HepG2 (cell line): ENCODE data around the gene HDHD3. TPM values are rescaled to one million over a fixed set of nuclear protein-coding genes. Genes with fewer than 3 reads are reported as not detected.

ENCODE experiments used
- EEA1 ChIP-seq: sonication (generic); formaldehyde crosslinking; IDR thresholded peaks from 2 replicates; pipeline ENCODE4 v1.5.1; 2020; ENCODE audit warnings: mild to moderate bottlenecking, missing genetic modification reagents, borderline replicate concordance
- NCOA2 ChIP-seq: sonication (generic); formaldehyde crosslinking; IDR thresholded peaks from 2 replicates; pipeline ENCODE4 v1.8.0; 2022; ENCODE audit warnings: inconsistent platforms
- NRL ChIP-seq: sonication (generic); formaldehyde crosslinking; IDR thresholded peaks from 2 replicates; pipeline ENCODE4 v1.5.0; 2020; ENCODE audit warnings: missing genetic modification reagents, mild to moderate bottlenecking, moderate library complexity, borderline replicate concordance
- ZNF331 ChIP-seq: sonication (generic); formaldehyde crosslinking; IDR thresholded peaks from 2 replicates; pipeline ENCODE4 v1.4.0; 2020; ENCODE audit warnings: missing genetic modification reagents
- ZNF414 ChIP-seq: sonication (generic); formaldehyde crosslinking; IDR thresholded peaks from 2 replicates; pipeline ENCODE4 v1.5.0; 2020; ENCODE audit warnings: missing genetic modification reagents
- polyA plus RNA-seq, 8 experiments: library from polyadenylated mRNA; depleted of rRNA in 3 of 8; stranded (reverse) in 7 of 8; unstranded in 1 of 8; fragments of >200 nt; fragmentation: Illumina TruSeq in 4 of 8; extraction: Trizol in 4 of 8; gene quantifications; 2 replicates each; pipeline versions ENCODE4 v1.2.1 to v1.2.3, GENCODE V29; 2011 to 2016; ENCODE audit warnings: low read depth in 4 of 8, missing spikeins in 1 of 8, mixed read lengths in 1 of 8; ENCODE audit not compliant: insufficient read depth in 1 of 8
- total RNA-seq, 5 experiments: library from RNA; depleted of rRNA; stranded (reverse); fragments of >200 nt; fragmentation: Illumina TruSeq; extraction: Trizol; gene quantifications; 2 replicates each; pipeline ENCODE4 v1.2.3, GENCODE V29; 2016; ENCODE audit warnings: low read depth in 1 of 5
- TF ChIP-seq, protein P1 (sequence below): sonication (generic); formaldehyde crosslinking; IDR thresholded peaks from 2 replicates; pipeline ENCODE4 v1.4.0; 2020; ENCODE audit warnings: mild to moderate bottlenecking, missing genetic modification reagents
- TF ChIP-seq, protein P2 (sequence below), 2 experiments: sonication (generic) in 1 of 2; formaldehyde crosslinking in 1 of 2; IDR thresholded peaks; 2 replicates each; pipeline versions ENCODE4 v1.6.1 to v1.9.0; 2014 to 2022; ENCODE audit warnings: antibody characterized with exemption in 1 of 2, borderline replicate concordance in 1 of 2, inconsistent platforms in 1 of 2, low read depth in 1 of 2, missing genetic modification reagents in 1 of 2
- TF ChIP-seq, protein P3 (sequence below): sonication (generic); formaldehyde crosslinking; IDR thresholded peaks from 2 replicates; pipeline ENCODE4 v1.4.0; 2020; ENCODE audit warnings: missing genetic modification reagents, borderline replicate concordance
- TF ChIP-seq, protein P4 (sequence below): sonication (generic); formaldehyde crosslinking; IDR thresholded peaks from 2 replicates; pipeline ENCODE4 v1.8.0; 2022; ENCODE audit warnings: missing genetic modification reagents, low read depth, mild to moderate bottlenecking, borderline replicate concordance

The HDHD3 gene
- total and polyA plus RNA-seq, 2 of the 13 experiments (the other 11 are each of a cell fraction or from before 2014, with no cell fraction given) = 23.1 to 38.5 TPM

- TF ChIP-seq, protein P1, sequence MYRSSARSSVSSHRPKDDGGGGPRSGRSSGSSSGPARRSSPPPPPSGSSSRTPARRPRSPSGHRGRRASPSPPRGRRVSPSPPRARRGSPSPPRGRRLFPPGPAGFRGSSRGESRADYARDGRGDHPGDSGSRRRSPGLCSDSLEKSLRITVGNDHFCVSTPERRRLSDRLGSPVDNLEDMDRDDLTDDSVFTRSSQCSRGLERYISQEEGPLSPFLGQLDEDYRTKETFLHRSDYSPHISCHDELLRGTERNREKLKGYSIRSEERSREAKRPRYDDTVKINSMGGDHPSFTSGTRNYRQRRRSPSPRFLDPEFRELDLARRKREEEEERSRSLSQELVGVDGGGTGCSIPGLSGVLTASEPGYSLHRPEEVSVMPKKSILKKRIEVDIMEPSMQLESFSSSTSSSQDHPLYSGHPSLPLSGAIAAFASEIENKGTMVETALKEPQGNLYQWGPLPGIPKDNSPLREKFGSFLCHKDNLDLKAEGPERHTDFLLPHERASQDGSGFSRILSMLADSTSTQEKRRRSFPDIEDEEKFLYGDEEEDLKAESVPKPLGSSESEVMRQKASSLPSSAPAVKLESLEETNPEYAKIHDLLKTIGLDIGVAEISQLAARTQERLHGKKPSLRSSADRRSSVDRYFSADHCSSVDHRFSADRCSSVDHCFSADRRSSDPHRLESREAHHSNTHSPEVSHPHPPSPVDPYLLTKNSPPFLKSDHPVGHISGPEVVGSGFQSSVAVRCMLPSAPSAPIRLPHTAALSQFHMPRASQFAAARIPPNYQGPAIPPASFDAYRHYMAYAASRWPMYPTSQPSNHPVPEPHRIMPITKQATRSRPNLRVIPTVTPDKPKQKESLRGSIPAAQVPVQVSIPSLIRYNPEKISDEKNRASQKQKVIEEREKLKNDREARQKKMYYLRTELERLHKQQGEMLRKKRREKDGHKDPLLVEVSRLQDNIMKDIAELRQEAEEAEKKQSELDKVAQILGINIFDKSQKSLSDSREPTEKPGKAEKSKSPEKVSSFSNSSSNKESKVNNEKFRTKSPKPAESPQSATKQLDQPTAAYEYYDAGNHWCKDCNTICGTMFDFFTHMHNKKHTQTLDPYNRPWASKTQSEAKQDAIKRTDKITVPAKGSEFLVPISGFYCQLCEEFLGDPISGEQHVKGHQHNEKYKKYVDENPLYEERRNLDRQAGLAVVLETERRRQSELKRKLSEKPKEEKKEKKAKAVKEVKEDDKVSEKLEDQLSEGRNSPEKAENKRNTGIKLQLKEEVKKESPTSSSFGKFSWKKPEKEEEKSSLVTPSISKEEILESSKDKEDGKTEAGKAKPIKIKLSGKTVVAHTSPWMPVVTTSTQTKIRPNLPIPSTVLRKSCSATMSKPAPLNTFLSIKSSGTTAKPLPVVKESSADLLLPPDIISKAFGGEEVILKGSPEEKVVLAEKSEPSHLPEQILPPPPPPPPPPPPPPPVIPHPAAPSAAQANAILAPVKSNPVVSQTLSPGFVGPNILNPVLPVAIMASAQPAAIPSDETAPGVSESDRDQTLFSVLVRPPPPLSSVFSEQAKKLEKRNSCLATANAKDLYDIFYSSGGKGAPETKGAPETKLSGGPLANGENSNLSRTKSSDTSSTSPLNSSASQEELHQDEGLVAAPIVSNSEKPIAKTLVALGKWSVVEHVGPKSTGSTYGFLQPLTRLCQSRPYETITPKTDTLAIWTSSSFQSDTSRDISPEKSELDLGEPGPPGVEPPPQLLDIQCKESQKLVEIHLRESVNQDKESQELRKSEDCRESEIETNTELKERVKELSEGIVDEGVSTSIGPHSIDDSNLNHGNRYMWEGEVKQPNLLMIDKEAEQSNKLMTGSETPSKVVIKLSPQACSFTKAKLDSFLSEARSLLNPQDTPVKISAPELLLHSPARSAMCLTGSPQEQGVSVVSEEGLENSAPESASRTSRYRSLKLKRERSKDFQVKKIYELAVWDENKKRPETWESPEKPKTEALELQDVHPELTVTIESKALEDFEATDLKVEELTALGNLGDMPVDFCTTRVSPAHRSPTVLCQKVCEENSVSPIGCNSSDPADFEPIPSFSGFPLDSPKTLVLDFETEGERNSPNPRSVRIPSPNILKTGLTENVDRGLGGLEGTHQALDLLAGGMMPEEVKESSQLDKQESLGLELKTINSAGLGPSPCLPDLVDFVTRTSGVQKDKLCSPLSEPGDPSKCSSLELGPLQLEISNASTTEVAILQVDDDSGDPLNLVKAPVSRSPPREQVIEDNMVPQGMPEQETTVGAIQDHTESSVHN = no peak
- TF ChIP-seq, protein P2, sequence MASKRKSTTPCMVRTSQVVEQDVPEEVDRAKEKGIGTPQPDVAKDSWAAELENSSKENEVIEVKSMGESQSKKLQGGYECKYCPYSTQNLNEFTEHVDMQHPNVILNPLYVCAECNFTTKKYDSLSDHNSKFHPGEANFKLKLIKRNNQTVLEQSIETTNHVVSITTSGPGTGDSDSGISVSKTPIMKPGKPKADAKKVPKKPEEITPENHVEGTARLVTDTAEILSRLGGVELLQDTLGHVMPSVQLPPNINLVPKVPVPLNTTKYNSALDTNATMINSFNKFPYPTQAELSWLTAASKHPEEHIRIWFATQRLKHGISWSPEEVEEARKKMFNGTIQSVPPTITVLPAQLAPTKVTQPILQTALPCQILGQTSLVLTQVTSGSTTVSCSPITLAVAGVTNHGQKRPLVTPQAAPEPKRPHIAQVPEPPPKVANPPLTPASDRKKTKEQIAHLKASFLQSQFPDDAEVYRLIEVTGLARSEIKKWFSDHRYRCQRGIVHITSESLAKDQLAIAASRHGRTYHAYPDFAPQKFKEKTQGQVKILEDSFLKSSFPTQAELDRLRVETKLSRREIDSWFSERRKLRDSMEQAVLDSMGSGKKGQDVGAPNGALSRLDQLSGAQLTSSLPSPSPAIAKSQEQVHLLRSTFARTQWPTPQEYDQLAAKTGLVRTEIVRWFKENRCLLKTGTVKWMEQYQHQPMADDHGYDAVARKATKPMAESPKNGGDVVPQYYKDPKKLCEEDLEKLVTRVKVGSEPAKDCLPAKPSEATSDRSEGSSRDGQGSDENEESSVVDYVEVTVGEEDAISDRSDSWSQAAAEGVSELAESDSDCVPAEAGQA (IDR thresholded peaks at IDR 0.05; ENCODE audit: low read depth) = no peak
- TF ChIP-seq, protein P2 (CRISPR knock-in tag; IDR thresholded peaks at IDR 0.05; ENCODE audit: borderline replicate concordance) = no peak
- TF ChIP-seq, protein P3, sequence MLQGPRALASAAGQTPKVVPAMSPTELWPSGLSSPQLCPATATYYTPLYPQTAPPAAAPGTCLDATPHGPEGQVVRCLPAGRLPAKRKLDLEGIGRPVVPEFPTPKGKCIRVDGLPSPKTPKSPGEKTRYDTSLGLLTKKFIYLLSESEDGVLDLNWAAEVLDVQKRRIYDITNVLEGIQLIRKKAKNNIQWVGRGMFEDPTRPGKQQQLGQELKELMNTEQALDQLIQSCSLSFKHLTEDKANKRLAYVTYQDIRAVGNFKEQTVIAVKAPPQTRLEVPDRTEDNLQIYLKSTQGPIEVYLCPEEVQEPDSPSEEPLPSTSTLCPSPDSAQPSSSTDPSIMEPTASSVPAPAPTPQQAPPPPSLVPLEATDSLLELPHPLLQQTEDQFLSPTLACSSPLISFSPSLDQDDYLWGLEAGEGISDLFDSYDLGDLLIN = no peak
- TF ChIP-seq, protein P4, sequence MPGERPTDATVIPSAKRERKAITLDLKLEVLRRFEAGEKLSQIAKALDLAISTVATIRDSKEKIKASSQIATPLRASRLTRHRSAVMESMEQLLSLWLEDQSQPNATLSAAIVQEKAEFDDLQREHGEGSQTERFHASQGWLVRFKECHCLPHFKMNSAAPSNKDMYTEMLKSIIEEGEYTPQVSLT (CRISPR knock-in tag) = no peak
- TF ChIP-seq ZNF414 (peak; percentile 59; the same call in 1 of the 2 replicates), NRL (CRISPR knock-in tag) (no peak), NCOA2 (CRISPR knock-in tag) (peak; percentile 14; the same call in 1 of the 2 replicates), ZNF331 (CRISPR knock-in tag) (peak; percentile 49; the same call in 1 of the 2 replicates), EEA1 (CRISPR knock-in tag) (0 out of 2 replicates have a peak, but pooled peaks have one; percentile 69)
Observed at GRCh38 chr9:113376634-113377567, at the start of gene HDHD3 (continued).
